HG02973 (cell line): ENCODE measurements around the gene CLEC17A.

ENCODE experiments used
- ATAC-seq: cut with Tn5 transposase; IDR thresholded peaks from one replicate; pipeline ENCODE4 v1.9.1; 2021; ENCODE audit warnings: moderate library complexity; ENCODE audit not compliant: unreplicated experiment

The CLEC17A gene

GRCh38 chr19:14639536-14640277 is 56.8 kb downstream of the CLEC17A start:
- ATAC-seq: no peak

GRCh38 chr19:14648506-14648905 is 65.6 kb downstream of the CLEC17A start:
- no peak for ATAC-seq

- ATAC-seq: no peak
Measured at GRCh38 chr19:14649020-14649419, 66.1 kb downstream of the CLEC17A start.

- ATAC-seq: no peak
Measured at GRCh38 chr19:14650161-14650560, 67.3 kb downstream of the CLEC17A start.

- no peak for ATAC-seq
Measured at GRCh38 chr19:14654786-14655560, 72.1 kb downstream of the CLEC17A start.

- ATAC-seq: no peak
Measured at GRCh38 chr19:14655726-14656125, 72.8 kb downstream of the CLEC17A start.

- no peak for ATAC-seq
Measured at GRCh38 chr19:14659874-14660489, 77.1 kb downstream of the CLEC17A start.

GRCh38 chr19:14661372-14661924 is 78.6 kb downstream of the CLEC17A start:
- no peak for ATAC-seq
